ENCODE data around the gene HOXA3. TPM values are rescaled to one million over a fixed set of nuclear protein-coding genes. Genes with fewer than 3 reads are reported as not detected.

HOXA3 gene
- total and polyA plus RNA-seq, 2 of the 13 experiments (the other 11 are each of a cell fraction or from before 2014, with no cell fraction given), result 2.9 to 4.6 TPM

DNA sequence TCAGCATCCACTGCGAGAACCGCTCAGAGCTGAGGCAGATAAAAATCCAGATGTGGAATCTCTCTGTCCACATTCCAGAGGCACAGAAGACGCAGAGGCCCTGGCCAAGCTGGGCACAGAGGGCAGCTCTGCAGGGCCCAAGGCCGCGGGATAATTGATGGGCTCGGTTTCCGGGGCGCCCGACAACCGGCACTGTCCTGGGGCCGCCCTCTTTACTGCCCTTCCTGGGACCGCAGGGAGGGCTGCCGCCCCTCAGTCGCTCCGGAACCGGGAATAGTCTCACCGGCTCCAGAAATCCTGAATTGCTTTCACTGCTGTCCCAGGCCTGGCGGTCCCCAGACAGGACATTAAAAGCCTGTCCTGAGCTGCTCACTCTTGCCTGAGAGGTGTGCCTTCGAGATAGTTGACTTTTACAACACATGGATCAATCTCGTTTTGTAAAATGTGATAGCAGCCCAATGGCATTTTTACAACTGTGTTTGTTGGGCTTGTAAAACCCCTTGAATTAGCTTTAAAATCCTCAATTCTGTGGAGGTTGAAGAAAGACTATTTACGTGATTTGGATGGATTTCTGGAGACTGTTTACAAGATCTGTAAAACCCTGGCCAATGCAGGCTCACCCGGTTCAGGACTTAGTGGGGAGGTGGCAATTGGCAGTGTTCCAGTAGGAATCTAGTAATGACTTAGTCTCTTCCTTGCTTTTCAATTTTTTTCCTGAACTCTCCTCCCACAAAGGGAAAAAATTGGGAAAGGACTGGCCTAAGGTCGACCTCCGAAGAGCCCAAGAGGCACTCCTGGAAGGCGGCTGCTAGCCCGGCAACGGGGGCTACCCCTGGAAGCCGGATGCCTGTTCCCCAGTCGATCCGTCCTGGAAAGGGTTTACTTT, 3.4 kb downstream of the HOXA3 start (continued):
- TF ChIP-seq, protein P1, sequence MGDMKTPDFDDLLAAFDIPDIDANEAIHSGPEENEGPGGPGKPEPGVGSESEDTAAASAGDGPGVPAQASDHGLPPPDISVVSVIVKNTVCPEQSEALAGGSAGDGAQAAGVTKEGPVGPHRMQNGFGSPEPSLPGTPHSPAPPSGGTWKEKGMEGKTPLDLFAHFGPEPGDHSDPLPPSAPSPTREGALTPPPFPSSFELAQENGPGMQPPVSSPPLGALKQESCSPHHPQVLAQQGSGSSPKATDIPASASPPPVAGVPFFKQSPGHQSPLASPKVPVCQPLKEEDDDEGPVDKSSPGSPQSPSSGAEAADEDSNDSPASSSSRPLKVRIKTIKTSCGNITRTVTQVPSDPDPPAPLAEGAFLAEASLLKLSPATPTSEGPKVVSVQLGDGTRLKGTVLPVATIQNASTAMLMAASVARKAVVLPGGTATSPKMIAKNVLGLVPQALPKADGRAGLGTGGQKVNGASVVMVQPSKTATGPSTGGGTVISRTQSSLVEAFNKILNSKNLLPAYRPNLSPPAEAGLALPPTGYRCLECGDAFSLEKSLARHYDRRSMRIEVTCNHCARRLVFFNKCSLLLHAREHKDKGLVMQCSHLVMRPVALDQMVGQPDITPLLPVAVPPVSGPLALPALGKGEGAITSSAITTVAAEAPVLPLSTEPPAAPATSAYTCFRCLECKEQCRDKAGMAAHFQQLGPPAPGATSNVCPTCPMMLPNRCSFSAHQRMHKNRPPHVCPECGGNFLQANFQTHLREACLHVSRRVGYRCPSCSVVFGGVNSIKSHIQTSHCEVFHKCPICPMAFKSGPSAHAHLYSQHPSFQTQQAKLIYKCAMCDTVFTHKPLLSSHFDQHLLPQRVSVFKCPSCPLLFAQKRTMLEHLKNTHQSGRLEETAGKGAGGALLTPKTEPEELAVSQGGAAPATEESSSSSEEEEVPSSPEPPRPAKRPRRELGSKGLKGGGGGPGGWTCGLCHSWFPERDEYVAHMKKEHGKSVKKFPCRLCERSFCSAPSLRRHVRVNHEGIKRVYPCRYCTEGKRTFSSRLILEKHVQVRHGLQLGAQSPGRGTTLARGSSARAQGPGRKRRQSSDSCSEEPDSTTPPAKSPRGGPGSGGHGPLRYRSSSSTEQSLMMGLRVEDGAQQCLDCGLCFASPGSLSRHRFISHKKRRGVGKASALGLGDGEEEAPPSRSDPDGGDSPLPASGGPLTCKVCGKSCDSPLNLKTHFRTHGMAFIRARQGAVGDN (CRISPR knock-in tag; IDR thresholded peaks at IDR 0.05), result peak; percentile 45; the same call in 1 of the 2 replicates
- TF ChIP-seq PHF8 (CRISPR knock-in tag; IDR thresholded peaks at IDR 0.05), result 0 out of 2 replicates have a peak, but pooled peaks have one; percentile 8
- 0 out of 2 replicates have a peak, but pooled peaks have one; percentile 49 for TF ChIP-seq ZNF333 (CRISPR knock-in tag; IDR thresholded peaks at IDR 0.05; ENCODE audit: borderline replicate concordance)
- peak; percentile 77; the same call in 1 of the 2 replicates for TF ChIP-seq ZNF205 (CRISPR knock-in tag; IDR thresholded peaks at IDR 0.05)
- TF ChIP-seq, protein P2, sequence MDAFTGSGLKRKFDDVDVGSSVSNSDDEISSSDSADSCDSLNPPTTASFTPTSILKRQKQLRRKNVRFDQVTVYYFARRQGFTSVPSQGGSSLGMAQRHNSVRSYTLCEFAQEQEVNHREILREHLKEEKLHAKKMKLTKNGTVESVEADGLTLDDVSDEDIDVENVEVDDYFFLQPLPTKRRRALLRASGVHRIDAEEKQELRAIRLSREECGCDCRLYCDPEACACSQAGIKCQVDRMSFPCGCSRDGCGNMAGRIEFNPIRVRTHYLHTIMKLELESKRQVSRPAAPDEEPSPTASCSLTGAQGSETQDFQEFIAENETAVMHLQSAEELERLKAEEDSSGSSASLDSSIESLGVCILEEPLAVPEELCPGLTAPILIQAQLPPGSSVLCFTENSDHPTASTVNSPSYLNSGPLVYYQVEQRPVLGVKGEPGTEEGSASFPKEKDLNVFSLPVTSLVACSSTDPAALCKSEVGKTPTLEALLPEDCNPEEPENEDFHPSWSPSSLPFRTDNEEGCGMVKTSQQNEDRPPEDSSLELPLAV (CRISPR knock-in tag; conservative IDR thresholded peaks at IDR 0.05; ENCODE audit: low read depth), result no peak

All from HepG2 (cell line).